22Rv1 (cell line): Measurements from ENCODE around the gene VWA8.

ENCODE experiments used
- CTCF ChIP-seq: fragments of 450-650 bp; IDR thresholded peaks from 2 replicates; pipeline ENCODE4 v1.5.1; 2017; ENCODE audit warnings: mild to moderate bottlenecking
- ZFX ChIP-seq: fragments of 450-650 bp; IDR thresholded peaks from 2 replicates; pipeline ENCODE4 v1.6.1; 2017; ENCODE audit warnings: antibody characterized with exemption, borderline replicate concordance

- TF ChIP-seq CTCF (no peak), ZFX (no peak)
These were observed 196.4 kb downstream of the VWA8 start for GRCh38 chr13:41764558-41764957.
